Breast epithelium (tissue), 4 donors: ENCODE measurements around the gene PRMT1. TPM values are rescaled to one million over a fixed set of nuclear protein-coding genes. Genes with fewer than 3 reads are reported as not detected.
A peak's percentile ranks its signal among the peaks of the same experiment; 100 is the strongest.

Experiments used
- DNase-seq, 2 donors: peaks; one replicate each; pipeline ENCODE4 v3.0.0-alpha.2; 2019; ENCODE audit warnings: low spot score in 2 of 2
- H3K27ac ChIP-seq, 2 donors: fragments of 200-600 bp; sonication (generic) in 1 of 2; one replicate each; pipeline ENCODE4 v1.5.1; 2016 to 2019; ENCODE audit warnings: mild to moderate bottlenecking in 1 of 2
- H3K27me3 ChIP-seq, 2 donors: fragments of 200-600 bp; sonication (generic) in 1 of 2; one replicate each; pipeline versions ENCODE4 v1.5.1 to v1.6.0; 2017 to 2019; ENCODE audit warnings: control low read depth in 1 of 2, mild to moderate bottlenecking in 1 of 2
- H3K36me3 ChIP-seq: fragments of 200-600 bp; one replicate; pipeline ENCODE4 v1.5.1; 2019
- H3K4me1 ChIP-seq, 2 donors: fragments of 200-600 bp; sonication (generic); one replicate each; pipeline ENCODE4 v1.5.1; 2016 to 2019; ENCODE audit warnings: control low read depth in 1 of 2
- H3K4me3 ChIP-seq, 3 donors: fragments of 200-600 bp; sonication (generic); 1 replicate in 2 of 3; 2 replicates in 1 of 3; pipeline ENCODE4 v1.5.1; 2016 to 2019; ENCODE audit warnings: mild to moderate bottlenecking in 3 of 3, moderate library complexity in 2 of 3
- H3K9me3 ChIP-seq, 2 donors: fragments of 200-600 bp; sonication (generic) in 1 of 2; one replicate each; pipeline ENCODE4 v1.5.1; 2016 to 2019; ENCODE audit warnings: control low read depth in 1 of 2
- CTCF ChIP-seq, 3 donors: fragments of 450-650 bp; IDR thresholded peaks; one replicate each; pipeline ENCODE4 v1.5.1; 2016 to 2017; ENCODE audit warnings: antibody characterized with exemption in 3 of 3, mild to moderate bottlenecking in 3 of 3, moderate library complexity in 3 of 3
- POLR2A ChIP-seq: fragments of 450-650 bp; IDR thresholded peaks from one replicate; pipeline ENCODE4 v1.6.1; 2016; ENCODE audit warnings: antibody characterized with exemption, mild to moderate bottlenecking, moderate library complexity
- POLR2AphosphoS5 ChIP-seq, 3 donors: sonication (generic); formaldehyde crosslinking; IDR thresholded peaks; one replicate each; pipeline ENCODE4 v1.6.1; 2017; ENCODE audit warnings: antibody characterized with exemption in 3 of 3
- intact Hi-C: fragments of 100-400 bp; cut with DNase I; formaldehyde crosslinking; loops from one replicate; pipeline ENCODE4 v1.15.1; 2023; ENCODE audit warnings: low total_unique reads
- total RNA-seq, 3 donors: library from RNA; depleted of rRNA; stranded (reverse); fragments of >200 nt; gene quantifications; one replicate each; pipeline ENCODE4 v1.1.0, GENCODE V29; 2016

Gene PRMT1
- total RNA-seq, 3 donors from 2014 or later, result 137 to 227 (median 154) TPM

- Histone ChIP-seq H3K9me3 (no peaks in the 10 kb centered on the region), H3K4me1 (peaks cover 0 to 6% of the 10 kb centered on the region in 2 donors), H3K27me3 (no peaks in the 10 kb centered on the region), H3K36me3 (no peaks in the 10 kb centered on the region), H3K27ac (no peak overlapping the region), H3K4me3 (no peak overlapping the region)
- TF ChIP-seq POLR2AphosphoS5 (IDR thresholded peaks at IDR 0.05), result no peak
- no peak for TF ChIP-seq CTCF (IDR thresholded peaks at IDR 0.05)
- no peak for TF ChIP-seq POLR2A
- DNase-seq, result no peak
- intact Hi-C loops, result no loop called here
Observed at GRCh38 chr19:49686503-49687088, 9.5 kb downstream of the PRMT1 start.

GRCh38 chr19:49687150-49687549, 10.1 kb downstream of the PRMT1 start:
- intact Hi-C loops, result no loop called here
- Histone ChIP-seq H3K4me1 (peaks cover 0 to 6% of the 10 kb centered on the region in 2 donors), H3K27me3 (no peaks in the 10 kb centered on the region), H3K4me3 (no peak overlapping the region), H3K27ac (peak overlapping the region in 1 of 2 donors; percentile 12), H3K9me3 (no peaks in the 10 kb centered on the region), H3K36me3 (no peaks in the 10 kb centered on the region)
- DNase-seq, result no peak
- TF ChIP-seq POLR2AphosphoS5 (IDR thresholded peaks at IDR 0.05), result no peak

- Histone ChIP-seq H3K9me3 (no peaks in the 10 kb centered on the region), H3K36me3 (no peaks in the 10 kb centered on the region), H3K27ac (peak overlapping the region in 1 of 2 donors; percentile 20), H3K27me3 (no peaks in the 10 kb centered on the region), H3K4me1 (peaks cover 0 to 6% of the 10 kb centered on the region in 2 donors), H3K4me3 (peak overlapping the region in 1 of 3 donors; percentile 4)
- TF ChIP-seq CTCF (IDR thresholded peaks at IDR 0.05) (no peak), POLR2AphosphoS5 (IDR thresholded peaks at IDR 0.05) (no peak), POLR2A (no peak)
- intact Hi-C loops, result no loop called here
- no peak for DNase-seq
Observed at GRCh38 chr19:49687566-49688316, 10.7 kb downstream of the PRMT1 start.

GRCh38 chr19:49688531-49689132, 11.6 kb downstream of the PRMT1 start:
- Histone ChIP-seq H3K36me3 (no peaks in the 10 kb centered on the region), H3K9me3 (no peaks in the 10 kb centered on the region), H3K27ac (peak overlapping the region in 1 of 2 donors; percentile 20), H3K27me3 (no peaks in the 10 kb centered on the region), H3K4me3 (peak overlapping the region in 2 of 3 donors; percentile 46 to 58), H3K4me1 (peaks cover 0 to 6% of the 10 kb centered on the region in 2 donors)
- intact Hi-C loops, result no loop called here
- no peak for TF ChIP-seq POLR2AphosphoS5 (IDR thresholded peaks at IDR 0.05)
- no peak for DNase-seq

GRCh38 chr19:49689133-49690078, 12.3 kb downstream of the PRMT1 start, which contains the start of gene ADM5:
TSS of gene ADM5 (plus strand) at chr19:49689594. CDS start at chr19:49689838, 244 bp downstream.
- Histone ChIP-seq H3K4me3 (peak within 1 kb of the TSS; percentile 46 to 75 (median 58)), H3K36me3 (no peaks in the 10 kb centered on the region), H3K27me3 (no peaks in the 10 kb centered on the region), H3K27ac (peak within 1 kb of the TSS; percentile 70 to 76), H3K4me1 (peaks cover 0 to 6% of the 10 kb centered on the region in 2 donors), H3K9me3 (no peaks in the 10 kb centered on the region)
- intact Hi-C loops, result no loop called here
- TF ChIP-seq CTCF (IDR thresholded peaks at IDR 0.05) (peak in 1 of 3 donors; percentile 31), POLR2AphosphoS5 (IDR thresholded peaks at IDR 0.05) (no peak), POLR2A (no peak)
- peak; percentile 50 to 72 for DNase-seq
